OCI-LY1 (cell line): Measurements from ENCODE around the gene PREX1.

Source experiments
- H2AFZ ChIP-seq: fragments of 200-600 bp; sonication (generic), shearing (Covaris generic); 2 replicates; pipeline ENCODE4 v1.6.0; 2014; ENCODE audit warnings: antibody characterized with exemption, mild to moderate bottlenecking, low read length
- H3F3A ChIP-seq: fragments of 200-600 bp; sonication (generic), shearing (Covaris generic); 2 replicates; pipeline ENCODE4 v1.6.0; 2014; ENCODE audit warnings: mild to moderate bottlenecking, antibody characterized with exemption, low read length, moderate library complexity; ENCODE audit not compliant: insufficient read depth
- H3K27ac ChIP-seq: fragments of 200-600 bp; sonication (generic); 2 replicates; pipeline ENCODE4 v1.5.1; 2014; ENCODE audit warnings: low read length, mixed run types, mild to moderate bottlenecking, low read depth; ENCODE audit not compliant: poor library complexity, severe bottlenecking
- H3K27me3 ChIP-seq: fragments of 200-600 bp; sonication (generic); 2 replicates; pipeline ENCODE4 v1.6.0; 2014; ENCODE audit warnings: antibody characterized with exemption, mild to moderate bottlenecking, low read length, moderate library complexity; ENCODE audit not compliant: insufficient read depth
- H3K36me3 ChIP-seq: fragments of 200-600 bp; sonication (generic); 2 replicates; pipeline ENCODE4 v1.6.1; 2014; ENCODE audit warnings: mild to moderate bottlenecking, antibody characterized with exemption, low read length, moderate library complexity, mixed read lengths; ENCODE audit not compliant: insufficient read depth
- H3K4me1 ChIP-seq: fragments of 200-600 bp; sonication (generic); 2 replicates; pipeline ENCODE4 v1.5.1; 2014; ENCODE audit warnings: mild to moderate bottlenecking, low read length, moderate library complexity; ENCODE audit not compliant: insufficient read depth, severe bottlenecking
- H3K4me2 ChIP-seq: fragments of 200-600 bp; sonication (generic), shearing (Covaris generic); 2 replicates; pipeline ENCODE4 v1.6.1; 2014; ENCODE audit warnings: low read length
- H3K4me3 ChIP-seq: fragments of 200-600 bp; sonication (generic); 2 replicates; pipeline ENCODE4 v1.5.1; 2014; ENCODE audit warnings: low read length, low read depth, mild to moderate bottlenecking, mixed read lengths; ENCODE audit not compliant: poor library complexity, severe bottlenecking
- H3K79me2 ChIP-seq: fragments of 200-600 bp; shearing (Covaris generic); 2 replicates; pipeline ENCODE4 v1.6.1; 2016; ENCODE audit warnings: mixed run types, low read length, mixed read lengths; ENCODE audit not compliant: insufficient read depth
- H3K9ac ChIP-seq: fragments of 200-600 bp; sonication (generic), shearing (Covaris generic); 2 replicates; pipeline ENCODE4 v1.6.1; 2014; ENCODE audit warnings: mild to moderate bottlenecking, low read length, mixed read lengths
- H3K9me2 ChIP-seq: fragments of 200-600 bp; sonication (generic), shearing (Covaris generic); 2 replicates; pipeline ENCODE4 v1.6.1; 2014; ENCODE audit warnings: low read depth, mild to moderate bottlenecking, low read length, mixed read lengths
- H3K9me3 ChIP-seq: fragments of 200-600 bp; shearing (Covaris generic); 2 replicates; pipeline ENCODE4 v1.6.1; 2014; ENCODE audit warnings: low read length, mixed read lengths
- H4K20me1 ChIP-seq: fragments of 200-600 bp; sonication (generic), shearing (Covaris generic); 2 replicates; pipeline ENCODE4 v1.6.0; 2016; ENCODE audit warnings: mild to moderate bottlenecking, low read length; ENCODE audit not compliant: insufficient read depth
- CTCF ChIP-seq: fragments of 200-600 bp; sonication (generic), shearing (Covaris generic); IDR thresholded peaks from 2 replicates; pipeline ENCODE4 v1.5.1; 2017; ENCODE audit warnings: mild to moderate bottlenecking, antibody characterized with exemption, low read length, moderate library complexity, mixed read lengths
- EZH2 ChIP-seq: fragments of 200-600 bp; sonication (generic), shearing (Covaris generic); IDR thresholded peaks from 2 replicates; pipeline ENCODE4 v1.8.0; 2017; ENCODE audit warnings: borderline replicate concordance, mixed run types, mild to moderate bottlenecking, antibody characterized with exemption, low read length, moderate library complexity, mixed read lengths

Gene PREX1

GRCh38 chr20:48737434-48738093 is 90.2 kb downstream of the PREX1 start:
- Histone ChIP-seq H3K4me1 (no peaks in the 10 kb centered on the region), H3K36me3 (no peaks in the 10 kb centered on the region), H3K27me3 (no peaks in the 10 kb centered on the region), H3K4me2 (no peak overlapping the region), H3K9ac (no peak overlapping the region), H3K4me3 (no peak overlapping the region), H4K20me1 (no peaks in the 10 kb centered on the region), H3F3A (no peaks in the 10 kb centered on the region), H3K9me3 (no peaks in the 10 kb centered on the region), H3K27ac (no peak overlapping the region), H2AFZ (no peak overlapping the region), H3K9me2 (no peaks in the 10 kb centered on the region), H3K79me2 (no peaks in the 10 kb centered on the region)
- TF ChIP-seq EZH2 (no peak), CTCF (no peak)

GRCh38 chr20:48736636-48737035 is 91.2 kb downstream of the PREX1 start:
- Histone ChIP-seq H4K20me1 (no peaks in the 10 kb centered on the region), H3K9me2 (no peaks in the 10 kb centered on the region), H3K36me3 (no peaks in the 10 kb centered on the region), H3K27ac (no peak overlapping the region), H3F3A (no peaks in the 10 kb centered on the region), H3K79me2 (no peaks in the 10 kb centered on the region), H3K4me1 (no peaks in the 10 kb centered on the region), H3K9me3 (no peaks in the 10 kb centered on the region), H3K4me2 (no peak overlapping the region), H3K27me3 (no peaks in the 10 kb centered on the region), H2AFZ (no peak overlapping the region), H3K4me3 (no peak overlapping the region), H3K9ac (no peak overlapping the region)
- TF ChIP-seq EZH2 (no peak), CTCF (no peak)

- no peaks in the 10 kb centered on the region for H3K79me2 ChIP-seq
- no peak overlapping the region for H3K4me2 ChIP-seq
- no peaks in the 10 kb centered on the region for H3K9me2 ChIP-seq
- no peak overlapping the region for H3K9ac ChIP-seq
- no peaks in the 10 kb centered on the region for H3K36me3 ChIP-seq
- H3K4me1 ChIP-seq = no peaks in the 10 kb centered on the region
- no peak overlapping the region for H3K27ac ChIP-seq
- no peak overlapping the region for H2AFZ ChIP-seq
- no peak overlapping the region for H3K4me3 ChIP-seq
- TF ChIP-seq CTCF = no peak
- no peak for TF ChIP-seq EZH2
- no peaks in the 10 kb centered on the region for H3K27me3 ChIP-seq
- H3K9me3 ChIP-seq = no peaks in the 10 kb centered on the region
- H3F3A ChIP-seq = no peaks in the 10 kb centered on the region
- H4K20me1 ChIP-seq = no peaks in the 10 kb centered on the region
Observed at GRCh38 chr20:48736231-48736630, 91.6 kb downstream of the PREX1 start.
